Thyroid gland (tissue), 4 donors: ENCODE results near the gene SLC12A4.

Experiments used
- POLR2A ChIP-seq, 2 donors: fragments of 450-650 bp; IDR thresholded peaks; one replicate each; pipeline ENCODE4 v1.6.1; 2017; ENCODE audit warnings: antibody characterized with exemption in 2 of 2, mild to moderate bottlenecking in 2 of 2, moderate library complexity in 1 of 2
- TF ChIP-seq, protein P1 (sequence below), 6 experiments: fragments of 200-600 bp in 3 of 6; fragments of 450-650 bp in 3 of 6; sonication (generic) in 3 of 6; IDR thresholded peaks; one replicate each; pipeline ENCODE4 v1.5.1; 2016 to 2019; ENCODE audit warnings: antibody characterized with exemption in 6 of 6, mild to moderate bottlenecking in 2 of 6, inconsistent platforms in 1 of 6, moderate library complexity in 1 of 6

DNA sequence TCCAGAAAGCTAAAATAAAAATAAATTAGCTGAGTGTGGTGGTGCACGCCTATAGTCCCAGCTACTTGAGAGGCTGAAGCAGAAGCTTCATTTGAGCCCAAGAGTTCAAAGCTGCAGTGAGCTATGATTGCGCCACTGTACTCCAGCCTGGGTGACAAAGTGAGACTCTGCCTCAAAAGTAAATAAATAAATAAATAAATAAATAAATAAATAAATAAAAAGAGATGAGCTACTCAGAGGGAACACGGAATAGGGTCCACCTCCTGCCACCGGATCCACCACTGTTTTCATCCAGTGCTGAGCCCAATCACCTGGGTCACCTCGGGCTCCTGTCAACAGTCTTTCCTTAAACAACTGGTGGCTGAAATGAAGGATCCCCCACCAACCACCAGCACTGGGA is 18.5 kb upstream of the SLC12A4 start:
- TF ChIP-seq, protein P1, sequence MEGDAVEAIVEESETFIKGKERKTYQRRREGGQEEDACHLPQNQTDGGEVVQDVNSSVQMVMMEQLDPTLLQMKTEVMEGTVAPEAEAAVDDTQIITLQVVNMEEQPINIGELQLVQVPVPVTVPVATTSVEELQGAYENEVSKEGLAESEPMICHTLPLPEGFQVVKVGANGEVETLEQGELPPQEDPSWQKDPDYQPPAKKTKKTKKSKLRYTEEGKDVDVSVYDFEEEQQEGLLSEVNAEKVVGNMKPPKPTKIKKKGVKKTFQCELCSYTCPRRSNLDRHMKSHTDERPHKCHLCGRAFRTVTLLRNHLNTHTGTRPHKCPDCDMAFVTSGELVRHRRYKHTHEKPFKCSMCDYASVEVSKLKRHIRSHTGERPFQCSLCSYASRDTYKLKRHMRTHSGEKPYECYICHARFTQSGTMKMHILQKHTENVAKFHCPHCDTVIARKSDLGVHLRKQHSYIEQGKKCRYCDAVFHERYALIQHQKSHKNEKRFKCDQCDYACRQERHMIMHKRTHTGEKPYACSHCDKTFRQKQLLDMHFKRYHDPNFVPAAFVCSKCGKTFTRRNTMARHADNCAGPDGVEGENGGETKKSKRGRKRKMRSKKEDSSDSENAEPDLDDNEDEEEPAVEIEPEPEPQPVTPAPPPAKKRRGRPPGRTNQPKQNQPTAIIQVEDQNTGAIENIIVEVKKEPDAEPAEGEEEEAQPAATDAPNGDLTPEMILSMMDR (IDR thresholded peaks at IDR 0.05), result no peak
- TF ChIP-seq POLR2A (IDR thresholded peaks at IDR 0.05), result no peak
